IMR-90 (cell line): ENCODE measurements around the gene SEMA4A.

Source experiments
- BHLHE40 ChIP-seq: fragments of 150-350 bp; IDR thresholded peaks from 2 replicates; pipeline ENCODE4 v1.6.1; 2016; ENCODE audit warnings: mild to moderate bottlenecking, low read depth, low read length
- CEBPB ChIP-seq: IDR thresholded peaks from 2 replicates; pipeline ENCODE4 v1.6.1; 2012; ENCODE audit warnings: low read depth, low read length, improper control_type of control experiment
- CTCF ChIP-seq: conservative IDR thresholded peaks from 2 replicates; pipeline ENCODE4 v1.5.1; 2012; ENCODE audit warnings: mild to moderate bottlenecking, low read depth, low read length, improper control_type of control experiment
- ELK1 ChIP-seq: fragments of 150-350 bp; IDR thresholded peaks from 2 replicates; pipeline ENCODE4 v1.6.1; 2016; ENCODE audit warnings: low read depth, mild to moderate bottlenecking, low read length, moderate library complexity, borderline replicate concordance
- FOS ChIP-seq: fragments of 150-350 bp; IDR thresholded peaks from 2 replicates; pipeline ENCODE4 v1.6.1; 2016; ENCODE audit warnings: low read depth, low read length
- MXI1 ChIP-seq: IDR thresholded peaks from 2 replicates; pipeline ENCODE4 v1.6.1; 2012; ENCODE audit warnings: low read depth, mild to moderate bottlenecking, low read length, moderate library complexity, borderline replicate concordance
- POLR2A ChIP-seq: IDR thresholded peaks from 2 replicates; pipeline ENCODE4 v1.6.1; 2012; ENCODE audit warnings: mild to moderate bottlenecking, low read depth, low read length
- RAD21 ChIP-seq: IDR thresholded peaks from 2 replicates; pipeline ENCODE4 v1.6.1; 2012; ENCODE audit warnings: low read length, improper control_type of control experiment
- RCOR1 ChIP-seq: IDR thresholded peaks from 2 replicates; pipeline ENCODE4 v1.6.1; 2012; ENCODE audit warnings: mild to moderate bottlenecking, low read length, improper control_type of control experiment; ENCODE audit not compliant: insufficient replicate concordance
- RFX5 ChIP-seq: IDR thresholded peaks from 2 replicates; pipeline ENCODE4 v1.8.0; 2012; ENCODE audit warnings: low read depth, mild to moderate bottlenecking, low read length, moderate library complexity
- SMC3 ChIP-seq: fragments of 150-350 bp; IDR thresholded peaks from 2 replicates; pipeline ENCODE4 v1.6.1; 2016; ENCODE audit warnings: low read depth, mild to moderate bottlenecking, antibody characterized with exemption, low read length, moderate library complexity
- TF ChIP-seq, protein P1 (sequence below): fragments of 150-350 bp; IDR thresholded peaks from 2 replicates; pipeline ENCODE4 v1.6.1; 2017; ENCODE audit warnings: mild to moderate bottlenecking, antibody characterized with exemption, low read length, low read depth

DNA sequence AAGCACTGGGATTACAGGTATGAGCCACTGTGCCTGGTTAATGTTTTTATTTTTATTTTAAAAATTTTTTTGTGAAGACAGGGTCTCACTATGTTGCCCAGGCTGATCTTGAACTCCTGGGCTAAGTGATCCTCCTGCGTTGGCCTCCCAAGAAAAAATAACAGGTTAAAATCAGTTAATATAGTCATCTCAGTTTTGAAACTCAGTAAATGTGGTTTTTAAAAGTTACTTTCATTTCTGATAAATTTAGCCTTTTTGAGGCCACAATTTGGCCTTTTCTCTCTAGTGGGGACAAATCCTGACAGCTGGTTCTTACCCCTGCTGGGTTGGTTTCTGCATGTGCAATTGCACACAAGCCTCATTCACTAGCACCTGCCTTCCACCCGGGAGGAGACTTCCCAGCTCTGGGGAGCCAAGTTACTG is 72.7 kb downstream of the SEMA4A start:
- TF ChIP-seq CTCF (no peak), POLR2A (no peak), RFX5 (no peak), FOS (no peak), RAD21 (no peak), CEBPB (no peak), SMC3 (no peak), MXI1 (no peak), ELK1 (no peak), RCOR1 (no peak), BHLHE40 (no peak)
- TF ChIP-seq, protein P1, sequence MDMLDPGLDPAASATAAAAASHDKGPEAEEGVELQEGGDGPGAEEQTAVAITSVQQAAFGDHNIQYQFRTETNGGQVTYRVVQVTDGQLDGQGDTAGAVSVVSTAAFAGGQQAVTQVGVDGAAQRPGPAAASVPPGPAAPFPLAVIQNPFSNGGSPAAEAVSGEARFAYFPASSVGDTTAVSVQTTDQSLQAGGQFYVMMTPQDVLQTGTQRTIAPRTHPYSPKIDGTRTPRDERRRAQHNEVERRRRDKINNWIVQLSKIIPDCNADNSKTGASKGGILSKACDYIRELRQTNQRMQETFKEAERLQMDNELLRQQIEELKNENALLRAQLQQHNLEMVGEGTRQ: no peak
